Testis (tissue), 3 donors: ENCODE measurements around the gene CBX7. TPM values are rescaled to one million over a fixed set of nuclear protein-coding genes. Genes with fewer than 3 reads are reported as not detected.

ENCODE experiments used
- DNase-seq: peaks from one replicate; pipeline ENCODE4 v3.0.0-alpha.2; 2019
- H3K27ac ChIP-seq, 2 donors: fragments of 200-600 bp; sonication (generic); one replicate each; pipeline ENCODE4 v1.5.1; 2019
- H3K27me3 ChIP-seq: fragments of 200-600 bp; sonication (generic); one replicate; pipeline ENCODE4 v1.5.1; 2019
- H3K36me3 ChIP-seq: fragments of 200-600 bp; sonication (generic); one replicate; pipeline ENCODE4 v1.5.1; 2017; ENCODE audit warnings: low read depth; ENCODE audit errors: missing control alignments
- H3K4me1 ChIP-seq: fragments of 200-600 bp; sonication (generic); one replicate; pipeline ENCODE4 v1.5.1; 2019
- H3K4me3 ChIP-seq, 2 donors: fragments of 200-600 bp; sonication (generic); one replicate each; pipeline ENCODE4 v1.5.1; 2017 to 2019
- H3K9me3 ChIP-seq: fragments of 200-600 bp; sonication (generic); one replicate; pipeline ENCODE4 v1.5.1; 2017
- CTCF ChIP-seq, 3 experiments: fragments of 450-650 bp in 2 of 3; fragments of 200-600 bp in 1 of 3; sonication (generic) in 1 of 3; IDR thresholded peaks; one replicate each; pipeline ENCODE4 v1.5.1; 2016 to 2019; ENCODE audit warnings: antibody characterized with exemption in 3 of 3, mild to moderate bottlenecking in 2 of 3, moderate library complexity in 1 of 3
- POLR2A ChIP-seq: fragments of 450-650 bp; IDR thresholded peaks from one replicate; pipeline ENCODE4 v1.6.1; 2017; ENCODE audit warnings: antibody characterized with exemption, mild to moderate bottlenecking, moderate library complexity
- WGBS, 2 donors: methylation state at CpG; one replicate each; pipeline ENCODE4 v1.1.5; 2018; 5-methylcytosine and 5-hydroxymethylcytosine counted together
- intact Hi-C: fragments of 100-400 bp; cut with DNase I; formaldehyde crosslinking; loops from one replicate; pipeline ENCODE4 v1.15.1; 2023; ENCODE audit warnings: low total_unique reads
- polyA plus RNA-seq: library from polyadenylated mRNA; stranded (reverse); fragments of 350-450 nt; fragmentation: Illumina TruSeq; extraction: RNeasy Lipid Tissue Mini Kit (QIAGEN cat#74804); gene quantifications from one replicate; pipeline ENCODE4 v1.2.3, GENCODE V29; 2014; ENCODE audit warnings: low read depth, low replicate concordance; ENCODE audit not compliant: insufficient read depth
- total RNA-seq, 2 donors: library from RNA; depleted of rRNA; stranded (reverse); fragments of >200 nt; gene quantifications; one replicate each; pipeline ENCODE4 v1.2.3, GENCODE V29; 2016

Gene CBX7
- total and polyA plus RNA-seq, 3 donors from 2014 or later, result 25.7 to 62.8 (median 51.3) TPM

- H3K9me3 ChIP-seq, result no peaks in the 10 kb centered on the region
- 78 to 80% methylated on average over 2 to 3 of the region's 3 CpGs for WGBS, 2 donors
- intact Hi-C loops, result no loop called here
- no peak overlapping the region for H3K27ac ChIP-seq
- H3K4me3 ChIP-seq, result no peak overlapping the region
- H3K4me1 ChIP-seq, result peaks cover 34% of the 10 kb centered on the region
- H3K27me3 ChIP-seq, result no peaks in the 10 kb centered on the region
- no peak for TF ChIP-seq CTCF (IDR thresholded peaks at IDR 0.05)
- no peak for TF ChIP-seq POLR2A
- H3K36me3 ChIP-seq, result no peaks in the 10 kb centered on the region
- no peak for DNase-seq
Measured at GRCh38 chr22:39095971-39096370, 56.5 kb downstream of the CBX7 start.

GRCh38 chr22:39094717-39095389, 57.6 kb downstream of the CBX7 start:
- Histone ChIP-seq H3K27ac (no peak overlapping the region), H3K27me3 (no peaks in the 10 kb centered on the region), H3K4me3 (no peak overlapping the region), H3K36me3 (no peaks in the 10 kb centered on the region), H3K9me3 (no peaks in the 10 kb centered on the region), H3K4me1 (peaks cover 34% of the 10 kb centered on the region)
- 92 to 94% methylated on average over 12 to 14 of the region's 14 CpGs for WGBS, 2 donors
- no peak for DNase-seq
- TF ChIP-seq CTCF (IDR thresholded peaks at IDR 0.05) (no peak), POLR2A (no peak)
- intact Hi-C loops, result no loop called here

GRCh38 chr22:39092111-39092862, 60.2 kb downstream of the CBX7 start:
- Histone ChIP-seq H3K36me3 (no peaks in the 10 kb centered on the region), H3K27me3 (no peaks in the 10 kb centered on the region), H3K4me1 (peaks cover 21% of the 10 kb centered on the region), H3K9me3 (no peaks in the 10 kb centered on the region), H3K4me3 (no peak overlapping the region), H3K27ac (no peak overlapping the region)
- intact Hi-C loops, result no loop called here
- WGBS, 2 donors, result 75 to 85% methylated on average over 7 to 8 of the region's 8 CpGs
- TF ChIP-seq POLR2A (no peak), CTCF (IDR thresholded peaks at IDR 0.05) (no peak)
- DNase-seq, result no peak

GRCh38 chr22:39091126-39092081, 61.1 kb downstream of the CBX7 start:
- DNase-seq, result no peak
- WGBS, 2 donors, result 84 to 87% methylated on average over 21 to 23 of the region's 23 CpGs
- peaks cover 12% of the 10 kb centered on the region for H3K4me1 ChIP-seq
- no peaks in the 10 kb centered on the region for H3K27me3 ChIP-seq
- no peaks in the 10 kb centered on the region for H3K9me3 ChIP-seq
- no peak for TF ChIP-seq POLR2A
- no peak overlapping the region for H3K27ac ChIP-seq
- no peaks in the 10 kb centered on the region for H3K36me3 ChIP-seq
- no peak overlapping the region for H3K4me3 ChIP-seq
- intact Hi-C loops, result no loop called here
